ENCODE results near the gene LINC00632. TPM values are rescaled to one million over a fixed set of nuclear protein-coding genes. Genes with fewer than 3 reads are reported as not detected.

The LINC00632 gene
- total RNA-seq, 1 donor from 2014 or later = 140 TPM

- H3K9me3 ChIP-seq = no peaks in the 10 kb centered on the region
- H3K36me3 ChIP-seq = no peaks in the 10 kb centered on the region
- TF ChIP-seq POLR2AphosphoS5 (IDR thresholded peaks at IDR 0.05; ENCODE audit: insufficient read depth in 1 of 2, low read depth in 1 of 2) (no peak), POLR2A (IDR thresholded peaks at IDR 0.05) (no peak)
- TF ChIP-seq, protein P1, sequence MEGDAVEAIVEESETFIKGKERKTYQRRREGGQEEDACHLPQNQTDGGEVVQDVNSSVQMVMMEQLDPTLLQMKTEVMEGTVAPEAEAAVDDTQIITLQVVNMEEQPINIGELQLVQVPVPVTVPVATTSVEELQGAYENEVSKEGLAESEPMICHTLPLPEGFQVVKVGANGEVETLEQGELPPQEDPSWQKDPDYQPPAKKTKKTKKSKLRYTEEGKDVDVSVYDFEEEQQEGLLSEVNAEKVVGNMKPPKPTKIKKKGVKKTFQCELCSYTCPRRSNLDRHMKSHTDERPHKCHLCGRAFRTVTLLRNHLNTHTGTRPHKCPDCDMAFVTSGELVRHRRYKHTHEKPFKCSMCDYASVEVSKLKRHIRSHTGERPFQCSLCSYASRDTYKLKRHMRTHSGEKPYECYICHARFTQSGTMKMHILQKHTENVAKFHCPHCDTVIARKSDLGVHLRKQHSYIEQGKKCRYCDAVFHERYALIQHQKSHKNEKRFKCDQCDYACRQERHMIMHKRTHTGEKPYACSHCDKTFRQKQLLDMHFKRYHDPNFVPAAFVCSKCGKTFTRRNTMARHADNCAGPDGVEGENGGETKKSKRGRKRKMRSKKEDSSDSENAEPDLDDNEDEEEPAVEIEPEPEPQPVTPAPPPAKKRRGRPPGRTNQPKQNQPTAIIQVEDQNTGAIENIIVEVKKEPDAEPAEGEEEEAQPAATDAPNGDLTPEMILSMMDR (IDR thresholded peaks at IDR 0.05) = no peak
- peak overlapping the region; percentile 39 for H3K27ac ChIP-seq
- no peaks in the 10 kb centered on the region for H3K4me1 ChIP-seq
- no peak for DNase-seq (ENCODE audit: extremely low spot score in 2 of 2)
- no peaks in the 10 kb centered on the region for H3K27me3 ChIP-seq
- H3K4me3 ChIP-seq = peak overlapping the region; percentile 33 to 38
- intact Hi-C loops (cut with DNase I) = no loop called here
These were observed 54.9 kb downstream of the LINC00632 start for GRCh38 chrX:140764401-140764919.

GRCh38 chrX:140765043-140765784 lies 55.7 kb downstream of the LINC00632 start:
- no peak for TF ChIP-seq POLR2AphosphoS5 (IDR thresholded peaks at IDR 0.05; ENCODE audit: insufficient read depth in 1 of 2, low read depth in 1 of 2)
- TF ChIP-seq, protein P1 (IDR thresholded peaks at IDR 0.05) = no peak
- no peak for TF ChIP-seq POLR2A (IDR thresholded peaks at IDR 0.05)
- H3K27ac ChIP-seq = peak overlapping the region; percentile 39
- no peaks in the 10 kb centered on the region for H3K9me3 ChIP-seq
- no peaks in the 10 kb centered on the region for H3K36me3 ChIP-seq
- intact Hi-C loops (cut with DNase I) = no loop called here
- DNase-seq (ENCODE audit: extremely low spot score in 2 of 2) = no peak
- H3K27me3 ChIP-seq = no peaks in the 10 kb centered on the region
- no peaks in the 10 kb centered on the region for H3K4me1 ChIP-seq
- peak overlapping the region; percentile 33 to 38 for H3K4me3 ChIP-seq

- no peaks in the 10 kb centered on the region for H3K36me3 ChIP-seq
- H3K27me3 ChIP-seq = no peaks in the 10 kb centered on the region
- intact Hi-C loops (cut with DNase I) = no loop called here
- H3K9me3 ChIP-seq = no peaks in the 10 kb centered on the region
- no peaks in the 10 kb centered on the region for H3K4me1 ChIP-seq
- DNase-seq (ENCODE audit: extremely low spot score in 2 of 2) = no peak
- no peak overlapping the region for H3K27ac ChIP-seq
- no peak for TF ChIP-seq POLR2AphosphoS5 (IDR thresholded peaks at IDR 0.05; ENCODE audit: insufficient read depth in 1 of 2, low read depth in 1 of 2)
- TF ChIP-seq, protein P1 (IDR thresholded peaks at IDR 0.05) = peak in 2 of 3 experiments; percentile 50 to 70
- no peak overlapping the region for H3K4me3 ChIP-seq
These were observed 56.6 kb downstream of the LINC00632 start for GRCh38 chrX:140766024-140766611.

GRCh38 chrX:140767646-140768045 lies 58.1 kb downstream of the LINC00632 start:
- no peak overlapping the region for H3K4me3 ChIP-seq
- no peak overlapping the region for H3K27ac ChIP-seq
- intact Hi-C loops (cut with DNase I) = no loop called here
- H3K9me3 ChIP-seq = no peaks in the 10 kb centered on the region
- H3K27me3 ChIP-seq = no peaks in the 10 kb centered on the region
- no peaks in the 10 kb centered on the region for H3K36me3 ChIP-seq
- DNase-seq (ENCODE audit: extremely low spot score in 2 of 2) = no peak
- no peaks in the 10 kb centered on the region for H3K4me1 ChIP-seq
- TF ChIP-seq, protein P1 (IDR thresholded peaks at IDR 0.05) = no peak
- TF ChIP-seq POLR2A (IDR thresholded peaks at IDR 0.05) (no peak), POLR2AphosphoS5 (IDR thresholded peaks at IDR 0.05; ENCODE audit: insufficient read depth in 1 of 2, low read depth in 1 of 2) (no peak)

- Histone ChIP-seq H3K9me3 (no peaks in the 10 kb centered on the region), H3K4me3 (no peak overlapping the region), H3K4me1 (no peaks in the 10 kb centered on the region), H3K27ac (no peak overlapping the region), H3K27me3 (no peaks in the 10 kb centered on the region), H3K36me3 (no peaks in the 10 kb centered on the region)
- DNase-seq (ENCODE audit: extremely low spot score in 2 of 2) = no peak
- intact Hi-C loops (cut with DNase I) = no loop called here
- TF ChIP-seq, protein P1 (IDR thresholded peaks at IDR 0.05) = no peak
- no peak for TF ChIP-seq POLR2A (IDR thresholded peaks at IDR 0.05)
- no peak for TF ChIP-seq POLR2AphosphoS5 (IDR thresholded peaks at IDR 0.05; ENCODE audit: insufficient read depth in 1 of 2, low read depth in 1 of 2)
These were observed 65.7 kb downstream of the LINC00632 start for GRCh38 chrX:140775211-140775610.
